ENCODE measurements around the gene CORO7.

DNA sequence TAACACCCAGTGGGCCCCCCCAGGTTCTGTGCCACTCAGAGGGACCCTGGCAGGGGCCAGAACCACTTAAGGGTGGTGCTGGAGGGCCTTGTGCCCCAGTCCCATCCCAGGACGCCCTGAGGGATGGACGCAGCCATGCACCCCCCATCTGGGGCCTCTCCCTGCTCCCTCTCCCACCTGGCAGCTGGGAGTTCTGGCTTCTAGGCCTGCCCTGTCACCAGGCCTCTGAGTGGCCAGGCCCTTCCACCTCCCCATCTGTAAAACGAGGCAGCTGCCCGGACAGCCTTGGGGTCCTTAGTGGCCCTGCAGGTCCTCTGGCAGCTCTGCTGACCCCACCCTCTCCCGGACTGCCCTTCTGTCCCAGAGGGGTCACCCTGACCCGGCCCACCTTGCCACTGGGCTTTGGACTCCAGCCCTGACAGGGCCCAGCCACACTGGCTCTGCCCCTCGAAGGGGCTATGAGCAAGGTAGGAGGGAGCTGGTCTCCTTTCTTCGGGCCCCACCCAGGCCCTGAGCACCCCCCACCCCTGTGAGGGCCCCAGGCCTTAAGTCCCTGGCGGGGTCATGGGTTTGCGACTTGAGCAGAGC, 77.6 kb downstream of the CORO7 start:
- TF ChIP-seq CTCF (IDR thresholded peaks at IDR 0.05; ENCODE audit: low read depth, low read length, poor library complexity, severe bottlenecking): no peak
- TF ChIP-seq EZH2phosphoT487 (IDR thresholded peaks at IDR 0.05; ENCODE audit: borderline replicate concordance, low read length): no peak

Data from DOHH2 (cell line).